Central memory CD8-positive, alpha-beta T cell (primary cell): Measurements from ENCODE around the gene SYCE3.
A peak's percentile ranks its signal among the peaks of the same experiment; 100 is the strongest.

Experiments
- ATAC-seq: fragments of 150-1000 bp; cut with Tn5 transposase; replicated peaks from 2 replicates; pipeline ENCODE4 v1.10.0; 2022; ENCODE audit warnings: mild to moderate bottlenecking, moderate FRiP score, moderate number of reproducible peaks; ENCODE audit not compliant: poor library complexity, severe bottlenecking; ENCODE audit errors: extremely low read depth
- DNase-seq, 2 donors: peaks; one replicate each; pipeline ENCODE4 v3.0.0; 2021; ENCODE audit warnings: low spot score in 2 of 2
- H3K27ac Mint-ChIP-seq: one replicate; pipeline ENCODE4 v1.8.0; 2022; ENCODE audit warnings: low read depth, mild to moderate bottlenecking, moderate library complexity, mixed read lengths
- H3K27me3 Mint-ChIP-seq: one replicate; pipeline ENCODE4 v1.8.0; 2022; ENCODE audit warnings: mixed read lengths
- H3K36me3 Mint-ChIP-seq: one replicate; pipeline ENCODE4 v1.8.0; 2022; ENCODE audit warnings: mild to moderate bottlenecking, moderate library complexity, mixed read lengths; ENCODE audit not compliant: insufficient read depth
- H3K4me1 Mint-ChIP-seq: one replicate; pipeline ENCODE4 v1.8.0; 2022; ENCODE audit warnings: mixed read lengths
- H3K4me3 Mint-ChIP-seq: one replicate; pipeline ENCODE4 v1.8.0; 2022; ENCODE audit warnings: mild to moderate bottlenecking, moderate library complexity, mixed read lengths
- H3K9me3 Mint-ChIP-seq: one replicate; pipeline ENCODE4 v1.8.0; 2022; ENCODE audit warnings: mixed read lengths

The SYCE3 gene

GRCh38 chr22:50587407-50587806 is 24.7 kb upstream of the SYCE3 start:
- Mint-ChIP-seq H3K27ac (no peak overlapping the region), H3K4me1 (peaks cover 6% of the 10 kb centered on the region), H3K9me3 (no peaks in the 10 kb centered on the region), H3K27me3 (no peaks in the 10 kb centered on the region), H3K4me3 (no peak overlapping the region), H3K36me3 (peaks cover 9% of the 10 kb centered on the region)
- no peak for ATAC-seq
- DNase-seq, result no peak

- Mint-ChIP-seq H3K9me3 (no peaks in the 10 kb centered on the region), H3K27me3 (no peaks in the 10 kb centered on the region), H3K27ac (no peak overlapping the region), H3K4me1 (peaks cover 6% of the 10 kb centered on the region), H3K4me3 (no peak overlapping the region), H3K36me3 (peaks cover 9% of the 10 kb centered on the region)
- DNase-seq (no peak), ATAC-seq (no peak)
Observed at GRCh38 chr22:50586416-50586815, 23.7 kb upstream of the SYCE3 start.

- DNase-seq, result no peak
- peaks cover 6% of the 10 kb centered on the region for H3K4me1 Mint-ChIP-seq
Observed at GRCh38 chr22:50585781-50586180, 23.1 kb upstream of the SYCE3 start.

GRCh38 chr22:50585238-50585637 is 22.5 kb upstream of the SYCE3 start:
- peaks cover 11% of the 10 kb centered on the region for H3K36me3 Mint-ChIP-seq

More at GRCh38 chr22:50585781-50586180, 23.1 kb upstream of the SYCE3 start:
- ATAC-seq, result no peak
- Mint-ChIP-seq H3K36me3 (peaks cover 9% of the 10 kb centered on the region), H3K9me3 (no peaks in the 10 kb centered on the region), H3K27ac (no peak overlapping the region), H3K4me3 (no peak overlapping the region), H3K27me3 (no peaks in the 10 kb centered on the region)

GRCh38 chr22:50584106-50585096 is 21.7 kb upstream of the SYCE3 start:
- Mint-ChIP-seq H3K9me3 (no peaks in the 10 kb centered on the region), H3K36me3 (peaks cover 11% of the 10 kb centered on the region), H3K27me3 (no peaks in the 10 kb centered on the region), H3K4me1 (peaks cover 14% of the 10 kb centered on the region), H3K27ac (no peak overlapping the region), H3K4me3 (peak overlapping the region; percentile 90)
- no peak for DNase-seq
- ATAC-seq, result no peak

More at GRCh38 chr22:50585238-50585637, 22.5 kb upstream of the SYCE3 start:
- no peaks in the 10 kb centered on the region for H3K9me3 Mint-ChIP-seq
- no peak overlapping the region for H3K4me3 Mint-ChIP-seq
- ATAC-seq (no peak), DNase-seq (no peak)
- no peak overlapping the region for H3K27ac Mint-ChIP-seq
- H3K27me3 Mint-ChIP-seq, result no peaks in the 10 kb centered on the region
- peaks cover 6% of the 10 kb centered on the region for H3K4me1 Mint-ChIP-seq

- Mint-ChIP-seq H3K4me3 (peak overlapping the region; percentile 90), H3K36me3 (peaks cover 11% of the 10 kb centered on the region), H3K9me3 (no peaks in the 10 kb centered on the region), H3K27me3 (no peaks in the 10 kb centered on the region), H3K27ac (peak overlapping the region; percentile 99), H3K4me1 (peaks cover 14% of the 10 kb centered on the region)
- peak; percentile 17 for ATAC-seq
- no peak for DNase-seq
Observed at GRCh38 chr22:50583294-50583861, 20.7 kb upstream of the SYCE3 start.

GRCh38 chr22:50582493-50583293 is 20.0 kb upstream of the SYCE3 start, which contains the start of gene CHKB:
Gene CHKB, minus strand, starts transcription at chr22:50582849. Its CDS starts 68 bp downstream, at chr22:50582781.
- Mint-ChIP-seq H3K36me3 (peaks cover 12% of the 10 kb centered on the region), H3K27ac (peak within 1 kb of the TSS; percentile 99), H3K9me3 (no peaks in the 10 kb centered on the region), H3K4me3 (peak within 1 kb of the TSS; percentile 90), H3K4me1 (peaks cover 14% of the 10 kb centered on the region), H3K27me3 (no peaks in the 10 kb centered on the region)
- ATAC-seq, result peak; percentile 90
- peak; percentile 95 to 98 for DNase-seq

- Mint-ChIP-seq H3K27ac (peak overlapping the region; percentile 99), H3K27me3 (no peaks in the 10 kb centered on the region), H3K4me3 (peak overlapping the region; percentile 90), H3K4me1 (peaks cover 14% of the 10 kb centered on the region), H3K36me3 (peaks cover 12% of the 10 kb centered on the region), H3K9me3 (no peaks in the 10 kb centered on the region)
- DNase-seq, result no peak
- peak; percentile 10 for ATAC-seq
Observed at GRCh38 chr22:50581950-50582492, 19.3 kb upstream of the SYCE3 start.

GRCh38 chr22:50581031-50581949 is 18.6 kb upstream of the SYCE3 start:
- DNase-seq (no peak), ATAC-seq (no peak)
- no peaks in the 10 kb centered on the region for H3K27me3 Mint-ChIP-seq
- peaks cover 12% of the 10 kb centered on the region for H3K36me3 Mint-ChIP-seq
- no peak overlapping the region for H3K27ac Mint-ChIP-seq
- H3K9me3 Mint-ChIP-seq, result no peaks in the 10 kb centered on the region
- H3K4me3 Mint-ChIP-seq, result peak overlapping the region; percentile 90
- peaks cover 14% of the 10 kb centered on the region for H3K4me1 Mint-ChIP-seq

GRCh38 chr22:50579752-50580151 is 17.0 kb upstream of the SYCE3 start:
- Mint-ChIP-seq H3K4me3 (no peak overlapping the region), H3K9me3 (no peaks in the 10 kb centered on the region), H3K27me3 (no peaks in the 10 kb centered on the region), H3K27ac (no peak overlapping the region), H3K4me1 (peaks cover 14% of the 10 kb centered on the region), H3K36me3 (peaks cover 12% of the 10 kb centered on the region)
- no peak for DNase-seq
- no peak for ATAC-seq

GRCh38 chr22:50578776-50579310 is 16.1 kb upstream of the SYCE3 start:
- Mint-ChIP-seq H3K27ac (no peak overlapping the region), H3K9me3 (no peaks in the 10 kb centered on the region), H3K27me3 (no peaks in the 10 kb centered on the region), H3K36me3 (peaks cover 15% of the 10 kb centered on the region), H3K4me1 (peaks cover 14% of the 10 kb centered on the region), H3K4me3 (no peak overlapping the region)
- DNase-seq, result no peak
- no peak for ATAC-seq
